Smooth muscle cell of the brain vasculature (primary cell): ENCODE results near the gene RYR1.

Source experiments
- DNase-seq: peaks from one replicate; pipeline ENCODE4 v3.0.0-alpha.2; 2012; ENCODE audit warnings: low read depth, low spot score

The RYR1 gene

GRCh38 chr19:38433268-38433733, at the start of gene RYR1:
TSS of gene RYR1 (plus strand) at chr19:38433691. CDS start at chr19:38433830, 139 bp downstream.
- DNase-seq = no peak

- no peak for DNase-seq
Measured at GRCh38 chr19:38383743-38384142, 49.7 kb upstream of the RYR1 start.

GRCh38 chr19:38384209-38385027, 49.1 kb upstream of the RYR1 start:
- DNase-seq = no peak

- no peak for DNase-seq
Measured at GRCh38 chr19:38385057-38385803, 48.3 kb upstream of the RYR1 start.

GRCh38 chr19:38385804-38386257, 47.7 kb upstream of the RYR1 start:
- DNase-seq = no peak

GRCh38 chr19:38386300-38386970, 47.1 kb upstream of the RYR1 start:
- no peak for DNase-seq

GRCh38 chr19:38386971-38387549, 46.4 kb upstream of the RYR1 start:
- no peak for DNase-seq

GRCh38 chr19:38387550-38388348, 45.7 kb upstream of the RYR1 start, which contains the start of gene GGN:
TSS of gene GGN (minus strand) at chr19:38388034. CDS start at chr19:38387261, 773 bp downstream.
- peak; percentile 84 for DNase-seq

- DNase-seq = no peak
Measured at GRCh38 chr19:38388349-38389100, 45.0 kb upstream of the RYR1 start, which contains the start of gene SPRED3. TSS of gene SPRED3 (plus strand) at chr19:38388697. CDS start at chr19:38390303, 1,606 bp downstream.

GRCh38 chr19:38389101-38389925, 44.2 kb upstream of the RYR1 start:
- DNase-seq = peak; percentile 36

- DNase-seq = no peak
Measured at GRCh38 chr19:38389957-38390924, 43.2 kb upstream of the RYR1 start.

GRCh38 chr19:38391911-38392464, 41.5 kb upstream of the RYR1 start:
- DNase-seq = no peak

GRCh38 chr19:38392707-38393308, 40.7 kb upstream of the RYR1 start:
- no peak for DNase-seq

GRCh38 chr19:38394488-38394887, 39.0 kb upstream of the RYR1 start:
- DNase-seq = no peak

GRCh38 chr19:38395381-38396114, 37.9 kb upstream of the RYR1 start:
- DNase-seq = no peak

GRCh38 chr19:38399081-38399480, 34.4 kb upstream of the RYR1 start:
- DNase-seq = no peak
